ENCODE data around the gene IQUB.
"Not testable (repeated sequence)": the region's sequence is repeated elsewhere in the genome, so short reads cannot be mapped to it uniquely, and the experiment has no call there.

Gene IQUB

DNA sequence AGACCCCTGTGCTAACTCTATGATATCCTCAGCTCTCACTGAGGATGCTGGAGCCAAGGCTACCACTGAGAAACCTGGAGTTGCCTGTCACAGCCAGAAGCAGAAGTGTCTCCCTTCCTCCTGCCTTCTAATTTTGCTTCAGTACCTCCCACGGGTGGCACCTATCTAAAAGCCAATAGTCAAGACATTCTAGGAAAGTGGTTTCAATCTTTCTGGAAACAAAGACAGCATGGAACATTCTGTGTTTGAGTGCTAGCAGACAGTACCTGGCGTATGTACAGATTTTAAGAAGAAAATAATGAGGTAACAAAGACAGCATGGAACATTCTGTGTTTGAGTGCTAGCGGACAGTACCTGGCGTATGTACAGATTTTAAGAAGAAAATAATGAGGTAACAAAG lies 126.4 kb downstream of the IQUB start:
- DNase-seq, result not testable (repeated sequence)
